ENCODE measurements around the gene TM4SF1. TPM values are rescaled to one million over a fixed set of nuclear protein-coding genes. Genes with fewer than 3 reads are reported as not detected.

TM4SF1 gene
- total and polyA plus RNA-seq, 9 of the 15 experiments (the other 6 are each of a cell fraction or from before 2014, with no cell fraction given) = 0.06 to 0.44 (median 0.08) TPM; not detected in 4

GRCh38 chr3:149390294-149390693 lies 12.8 kb upstream of the TM4SF1 start (continued):
- TF ChIP-seq ZNF318 (IDR thresholded peaks at IDR 0.05; ENCODE audit: borderline replicate concordance in 1 of 2, low read depth in 1 of 2) (no peak), ZBTB17 (CRISPR knock-in tag; IDR thresholded peaks at IDR 0.05) (no peak)
